DOHH2 (cell line): Measurements from ENCODE around the gene SERPINA7.

Experiments used
- H3F3A ChIP-seq: fragments of 200-600 bp; sonication (generic), shearing (Covaris generic); 2 replicates; pipeline ENCODE4 v1.6.0; 2016; ENCODE audit warnings: antibody characterized with exemption, mild to moderate bottlenecking; ENCODE audit not compliant: control insufficient read depth, insufficient read depth
- H3K27ac ChIP-seq: fragments of 200-600 bp; sonication (generic); 2 replicates; pipeline ENCODE4 v1.5.1; 2014; ENCODE audit warnings: low read depth, mild to moderate bottlenecking, low read length, moderate library complexity
- H3K27me3 ChIP-seq: fragments of 200-600 bp; sonication (generic); 2 replicates; pipeline ENCODE4 v1.6.1; 2014; ENCODE audit warnings: mild to moderate bottlenecking, low read length, mixed read lengths; ENCODE audit not compliant: control insufficient read depth
- H3K36me3 ChIP-seq: fragments of 200-600 bp; sonication (generic); 2 replicates; pipeline ENCODE4 v1.6.1; 2014; ENCODE audit warnings: mild to moderate bottlenecking, low read length, moderate library complexity, mixed read lengths; ENCODE audit not compliant: control insufficient read depth
- H3K4me1 ChIP-seq: fragments of 200-600 bp; sonication (generic); 2 replicates; pipeline ENCODE4 v1.6.1; 2014; ENCODE audit warnings: mild to moderate bottlenecking, low read length, mixed read lengths; ENCODE audit not compliant: control insufficient read depth
- H3K4me2 ChIP-seq: fragments of 200-600 bp; sonication (generic); 2 replicates; pipeline ENCODE4 v1.6.0; 2014; ENCODE audit warnings: mild to moderate bottlenecking, low read length, moderate library complexity
- H3K4me3 ChIP-seq: fragments of 200-600 bp; sonication (generic); 2 replicates; pipeline ENCODE4 v1.5.1; 2014; ENCODE audit warnings: mild to moderate bottlenecking, low read length, mixed read lengths
- H3K79me2 ChIP-seq: fragments of 200-600 bp; sonication (generic); 2 replicates; pipeline ENCODE4 v1.6.1; 2014; ENCODE audit warnings: mild to moderate bottlenecking, low read length, mixed read lengths; ENCODE audit not compliant: control insufficient read depth
- H3K9me2 ChIP-seq: fragments of 200-600 bp; sonication (generic); replicated peaks from 2 replicates; pipeline ENCODE4 v1.6.1; 2014; ENCODE audit warnings: mild to moderate bottlenecking, low read length, mixed read lengths; ENCODE audit not compliant: control insufficient read depth
- H3K9me3 ChIP-seq: fragments of 200-600 bp; sonication (generic); 2 replicates; pipeline ENCODE4 v1.6.1; 2014; ENCODE audit warnings: antibody characterized with exemption, low read length, mixed read lengths; ENCODE audit not compliant: control insufficient read depth, insufficient read depth
- H4K20me1 ChIP-seq: fragments of 200-600 bp; sonication (generic); 2 replicates; pipeline ENCODE4 v1.6.0; 2014; ENCODE audit warnings: low read depth, mild to moderate bottlenecking, antibody characterized with exemption, low read length, moderate library complexity; ENCODE audit not compliant: control insufficient read depth, insufficient read depth
- CTCF ChIP-seq: fragments of 200-600 bp; sonication (generic); IDR thresholded peaks from one replicate; pipeline ENCODE4 v1.5.1; 2014; ENCODE audit warnings: antibody characterized with exemption, mild to moderate bottlenecking, low read depth, low read length; ENCODE audit not compliant: poor library complexity, severe bottlenecking
- EZH2phosphoT487 ChIP-seq: fragments of 200-600 bp; sonication (generic); IDR thresholded peaks from 2 replicates; pipeline ENCODE4 v1.6.1; 2017; ENCODE audit warnings: borderline replicate concordance, mild to moderate bottlenecking, antibody characterized with exemption, low read length, moderate library complexity, mixed read lengths

The SERPINA7 gene

GRCh38 chrX:106038625-106039024 lies at the start of gene SERPINA7:
SERPINA7 (minus strand) TSS chrX:106038727; CDS start chrX:106037058, 1,669 bp downstream.
- H3K79me2 ChIP-seq, result no peaks in the 10 kb centered on the region
- H3K4me3 ChIP-seq, result no peak within 1 kb of the TSS
- no peak within 1 kb of the TSS for H3K4me2 ChIP-seq
- H3K27ac ChIP-seq, result no peak within 1 kb of the TSS
- no peaks in the 10 kb centered on the region for H3K9me3 ChIP-seq
- H3K36me3 ChIP-seq, result no peaks in the 10 kb centered on the region
- no peaks in the 10 kb centered on the region for H3K4me1 ChIP-seq
- TF ChIP-seq EZH2phosphoT487 (no peak), CTCF (no peak)
- H3K9me2 ChIP-seq, result no peaks in the 10 kb centered on the region
- no peaks in the 10 kb centered on the region for H3F3A ChIP-seq
- H4K20me1 ChIP-seq, result no peaks in the 10 kb centered on the region
- no peaks in the 10 kb centered on the region for H3K27me3 ChIP-seq

GRCh38 chrX:106069048-106069447 lies 30.5 kb upstream of the SERPINA7 start:
- Histone ChIP-seq H3K36me3 (no peaks in the 10 kb centered on the region), H3K79me2 (no peaks in the 10 kb centered on the region), H3K9me2 (no peaks in the 10 kb centered on the region), H3K4me1 (no peaks in the 10 kb centered on the region), H3K27me3 (no peaks in the 10 kb centered on the region), H3K4me3 (no peak overlapping the region), H3K27ac (no peak overlapping the region), H3F3A (no peaks in the 10 kb centered on the region), H3K9me3 (no peaks in the 10 kb centered on the region), H4K20me1 (no peaks in the 10 kb centered on the region), H3K4me2 (no peak overlapping the region)
- TF ChIP-seq CTCF (no peak), EZH2phosphoT487 (no peak)

- Histone ChIP-seq H3K36me3 (no peaks in the 10 kb centered on the region), H4K20me1 (no peaks in the 10 kb centered on the region), H3K4me1 (no peaks in the 10 kb centered on the region), H3K27me3 (no peaks in the 10 kb centered on the region), H3K27ac (no peak overlapping the region), H3K4me3 (no peak overlapping the region), H3K9me2 (no peaks in the 10 kb centered on the region), H3K4me2 (no peak overlapping the region), H3F3A (no peaks in the 10 kb centered on the region), H3K79me2 (no peaks in the 10 kb centered on the region), H3K9me3 (no peaks in the 10 kb centered on the region)
- TF ChIP-seq CTCF (no peak), EZH2phosphoT487 (no peak)
Observed at GRCh38 chrX:106050054-106050453, 11.5 kb upstream of the SERPINA7 start.

- Histone ChIP-seq H3K36me3 (no peaks in the 10 kb centered on the region), H3K4me2 (no peak overlapping the region), H3K4me3 (no peak overlapping the region), H3K27ac (no peak overlapping the region), H3F3A (no peaks in the 10 kb centered on the region), H3K27me3 (no peaks in the 10 kb centered on the region), H3K9me2 (no peaks in the 10 kb centered on the region), H3K79me2 (no peaks in the 10 kb centered on the region), H3K4me1 (no peaks in the 10 kb centered on the region), H4K20me1 (no peaks in the 10 kb centered on the region), H3K9me3 (no peaks in the 10 kb centered on the region)
- no peak for TF ChIP-seq EZH2phosphoT487
- TF ChIP-seq CTCF, result no peak
Observed at GRCh38 chrX:106042296-106042695, 3.8 kb upstream of the SERPINA7 start.
